PC-3 (cell line): ENCODE measurements around the gene TNKS2. TPM values are rescaled to one million over a fixed set of nuclear protein-coding genes. Genes with fewer than 3 reads are reported as not detected.

Experiments used
- ATAC-seq: fragments of 200-7000 bp; cut with Tn5 transposase; 2 replicates; pipeline ENCODE4 v1.9.1; 2020; ENCODE audit warnings: mild to moderate bottlenecking, moderate library complexity
- BruUV-seq: library from RNA; stranded (reverse); fragments of 400-500 nt; replicated peaks from 2 replicates; lab custom pipeline; 2021; lab: Mats Ljungman, UMichigan
- CTCF ChIA-PET: fragments of 300-600 bp; sonication (Branson Sonifier 250); formaldehyde crosslinking; loops from one replicate; lab custom pipeline; 2022; ENCODE audit warnings: antibody characterized with exemption; lab: Charles Lee
- POLR2A ChIA-PET: fragments of 300-600 bp; sonication (Branson Sonifier 250); formaldehyde crosslinking; loops from one replicate; lab custom pipeline; 2022; ENCODE audit warnings: antibody characterized with exemption; ENCODE audit not compliant: unreplicated experiment; lab: Charles Lee
- DNase-seq: peaks from one replicate; pipeline ENCODE4 v3.0.0-alpha.2; 2015
- H2AFZ ChIP-seq: fragments of 300-600 bp; sonication (generic); 2 replicates; pipeline ENCODE4 v1.6.0; 2016; ENCODE audit warnings: antibody characterized with exemption, low read length
- H3F3A ChIP-seq: fragments of 300-600 bp; sonication (generic); one replicate; pipeline ENCODE4 v1.6.0; 2017; ENCODE audit warnings: antibody characterized with exemption, low read length, control low read depth, mild to moderate bottlenecking; ENCODE audit not compliant: unreplicated experiment
- H3K27ac ChIP-seq: fragments of 300-600 bp; sonication (generic); 2 replicates; pipeline ENCODE4 v1.5.1; 2016; ENCODE audit warnings: mild to moderate bottlenecking, low read length
- H3K27me3 ChIP-seq: fragments of 300-600 bp; sonication (generic); 2 replicates; pipeline ENCODE4 v1.6.1; 2016; ENCODE audit warnings: low read length, mixed read lengths
- H3K36me3 ChIP-seq: fragments of 300-600 bp; sonication (generic); 2 replicates; pipeline ENCODE4 v1.6.1; 2016; ENCODE audit warnings: low read depth, mixed run types, low read length, mixed read lengths
- H3K4me1 ChIP-seq: fragments of 300-600 bp; sonication (generic); 2 replicates; pipeline ENCODE4 v1.5.1; 2016; ENCODE audit warnings: low read length; ENCODE audit not compliant: insufficient read depth
- H3K4me2 ChIP-seq: fragments of 300-600 bp; sonication (generic); 2 replicates; pipeline ENCODE4 v1.6.0; 2016; ENCODE audit warnings: low read length
- H3K4me3 ChIP-seq: fragments of 300-600 bp; sonication (generic); 2 replicates; pipeline ENCODE4 v1.5.1; 2016; ENCODE audit warnings: mild to moderate bottlenecking, low read length, mixed read lengths
- H3K79me2 ChIP-seq: fragments of 300-600 bp; sonication (generic); 2 replicates; pipeline ENCODE4 v1.6.1; 2017; ENCODE audit warnings: low read length, mixed read lengths
- H3K9ac ChIP-seq: fragments of 300-600 bp; sonication (generic); 2 replicates; pipeline ENCODE4 v1.6.0; 2016; ENCODE audit warnings: mild to moderate bottlenecking, low read length
- H3K9me2 ChIP-seq: fragments of 300-600 bp; sonication (generic); replicated peaks from 2 replicates; pipeline ENCODE4 v1.6.1; 2016; ENCODE audit warnings: mixed run types, low read length, mixed read lengths
- H3K9me3 ChIP-seq: fragments of 300-600 bp; sonication (generic); 2 replicates; pipeline ENCODE4 v1.6.1; 2016; ENCODE audit warnings: low read length, mixed read lengths
- H4K20me1 ChIP-seq: fragments of 300-600 bp; sonication (generic); 2 replicates; pipeline ENCODE4 v1.6.1; 2016; ENCODE audit warnings: low read length, mixed read lengths
- CTCF ChIP-seq: fragments of 300-600 bp; sonication (generic); conservative IDR thresholded peaks from 2 replicates; pipeline ENCODE4 v1.5.1; 2017; ENCODE audit warnings: antibody characterized with exemption, low read depth, mild to moderate bottlenecking, low read length
- EZH2 ChIP-seq: fragments of 300-600 bp; sonication (generic); IDR thresholded peaks from one replicate; pipeline ENCODE4 v1.6.1; 2017; ENCODE audit warnings: antibody characterized with exemption, mild to moderate bottlenecking, low read length; ENCODE audit not compliant: unreplicated experiment
- EZH2phosphoT487 ChIP-seq: fragments of 300-600 bp; sonication (generic); IDR thresholded peaks from 2 replicates; pipeline ENCODE4 v1.6.1; 2018; ENCODE audit warnings: mild to moderate bottlenecking, antibody characterized with exemption, low read length, borderline replicate concordance
- intact Hi-C: fragments of 100-400 bp; cut with micrococcal nuclease; formaldehyde crosslinking; loops from 2 replicates; pipeline ENCODE4 v1.9.0; 2023
- total RNA-seq: library from RNA; depleted of rRNA; stranded (reverse); fragments of >200 nt; gene quantifications from 2 replicates; pipeline ENCODE4 v1.2.3, GENCODE V29; 2014

The TNKS2 gene
- total RNA-seq, 1 experiment from 2014 or later = 14.5 TPM

GRCh38 chr10:91886954-91887271 is 88.7 kb downstream of the TNKS2 start:
- BruUV-seq = no TSS peak
- no peaks in the 10 kb centered on the region for H3F3A ChIP-seq
- no peak overlapping the region for H3K4me2 ChIP-seq
- intact Hi-C loops = no loop called here
- no peaks in the 10 kb centered on the region for H4K20me1 ChIP-seq
- TF ChIP-seq EZH2 (no peak), CTCF (no peak), EZH2phosphoT487 (no peak)
- H3K9me3 ChIP-seq = no peaks in the 10 kb centered on the region
- no peak overlapping the region for H3K4me3 ChIP-seq
- no peaks in the 10 kb centered on the region for H3K27me3 ChIP-seq
- no peaks in the 10 kb centered on the region for H3K36me3 ChIP-seq
- POLR2A ChIA-PET = no interaction called here
- no peaks in the 10 kb centered on the region for H3K79me2 ChIP-seq
- DNase-seq (no peak), ATAC-seq (no peak)
- H3K27ac ChIP-seq = no peak overlapping the region
- H3K9ac ChIP-seq = no peak overlapping the region
- H3K9me2 ChIP-seq = no peaks in the 10 kb centered on the region
- H3K4me1 ChIP-seq = no peaks in the 10 kb centered on the region
- H2AFZ ChIP-seq = no peak overlapping the region
- CTCF ChIA-PET = no interaction called here

GRCh38 chr10:91887272-91888076 is 89.2 kb downstream of the TNKS2 start:
- intact Hi-C loops = no loop called here
- H3K4me3 ChIP-seq = no peak overlapping the region
- no TSS peak for BruUV-seq
- no peak overlapping the region for H3K9ac ChIP-seq
- DNase-seq (no peak), ATAC-seq (no peak)
- H2AFZ ChIP-seq = no peak overlapping the region
- POLR2A ChIA-PET = interaction anchor here (0.6 kb wide), 1 partner anchor 36 kb away, joined by 3 read pairs; the partner anchor contains the start of gene BTAF1
- H3K27me3 ChIP-seq = no peaks in the 10 kb centered on the region
- H3K4me2 ChIP-seq = no peak overlapping the region
- CTCF ChIA-PET = no interaction called here
- no peaks in the 10 kb centered on the region for H3K9me3 ChIP-seq
- H4K20me1 ChIP-seq = no peaks in the 10 kb centered on the region
- H3F3A ChIP-seq = no peaks in the 10 kb centered on the region
- TF ChIP-seq CTCF (no peak), EZH2phosphoT487 (no peak), EZH2 (no peak)
- H3K79me2 ChIP-seq = no peaks in the 10 kb centered on the region
- H3K4me1 ChIP-seq = no peaks in the 10 kb centered on the region
- no peak overlapping the region for H3K27ac ChIP-seq
- no peaks in the 10 kb centered on the region for H3K9me2 ChIP-seq
- H3K36me3 ChIP-seq = no peaks in the 10 kb centered on the region
